PC-9 (cell line): ENCODE data around the gene SULT4A1.
"Not testable (repeated sequence)": the region's sequence is repeated elsewhere in the genome, so short reads cannot be mapped to it uniquely, and the experiment has no call there.

Experiments used
- CTCF ChIP-seq: fragments of 200-600 bp; sonication (generic); conservative IDR thresholded peaks from 2 replicates; pipeline ENCODE4 v1.6.1; 2017; ENCODE audit warnings: mixed run types, antibody characterized with exemption, mild to moderate bottlenecking, moderate library complexity
- EZH2 ChIP-seq: fragments of 200-600 bp; sonication (generic); IDR thresholded peaks from 2 replicates; pipeline ENCODE4 v1.8.0; 2017; ENCODE audit warnings: antibody characterized with exemption, low read depth

GRCh38 chr22:43903033-43903432 lies 40.7 kb upstream of the SULT4A1 start:
- not testable (repeated sequence) for TF ChIP-seq CTCF, EZH2
